Testis (tissue), 3 donors: ENCODE results near the gene P2RY11. TPM values are rescaled to one million over a fixed set of nuclear protein-coding genes. Genes with fewer than 3 reads are reported as not detected.

Experiments used
- DNase-seq: peaks from one replicate; pipeline ENCODE4 v3.0.0-alpha.2; 2019
- H3K27ac ChIP-seq, 2 donors: fragments of 200-600 bp; sonication (generic); one replicate each; pipeline ENCODE4 v1.5.1; 2019
- H3K27me3 ChIP-seq: fragments of 200-600 bp; sonication (generic); one replicate; pipeline ENCODE4 v1.5.1; 2019
- H3K36me3 ChIP-seq: fragments of 200-600 bp; sonication (generic); one replicate; pipeline ENCODE4 v1.5.1; 2017; ENCODE audit warnings: low read depth; ENCODE audit errors: missing control alignments
- H3K4me1 ChIP-seq: fragments of 200-600 bp; sonication (generic); one replicate; pipeline ENCODE4 v1.5.1; 2019
- H3K4me3 ChIP-seq, 2 donors: fragments of 200-600 bp; sonication (generic); one replicate each; pipeline ENCODE4 v1.5.1; 2017 to 2019
- H3K9me3 ChIP-seq: fragments of 200-600 bp; sonication (generic); one replicate; pipeline ENCODE4 v1.5.1; 2017
- CTCF ChIP-seq, 3 experiments: fragments of 450-650 bp in 2 of 3; fragments of 200-600 bp in 1 of 3; sonication (generic) in 1 of 3; IDR thresholded peaks; one replicate each; pipeline ENCODE4 v1.5.1; 2016 to 2019; ENCODE audit warnings: antibody characterized with exemption in 3 of 3, mild to moderate bottlenecking in 2 of 3, moderate library complexity in 1 of 3
- POLR2A ChIP-seq: fragments of 450-650 bp; IDR thresholded peaks from one replicate; pipeline ENCODE4 v1.6.1; 2017; ENCODE audit warnings: antibody characterized with exemption, mild to moderate bottlenecking, moderate library complexity
- WGBS, 2 donors: methylation state at CpG; one replicate each; pipeline ENCODE4 v1.1.5; 2018; 5-methylcytosine and 5-hydroxymethylcytosine counted together
- intact Hi-C: fragments of 100-400 bp; cut with DNase I; formaldehyde crosslinking; loops from one replicate; pipeline ENCODE4 v1.15.1; 2023; ENCODE audit warnings: low total_unique reads
- polyA plus RNA-seq: library from polyadenylated mRNA; stranded (reverse); fragments of 350-450 nt; fragmentation: Illumina TruSeq; extraction: RNeasy Lipid Tissue Mini Kit (QIAGEN cat#74804); gene quantifications from one replicate; pipeline ENCODE4 v1.2.3, GENCODE V29; 2014; ENCODE audit warnings: low read depth, low replicate concordance; ENCODE audit not compliant: insufficient read depth
- total RNA-seq, 2 donors: library from RNA; depleted of rRNA; stranded (reverse); fragments of >200 nt; gene quantifications; one replicate each; pipeline ENCODE4 v1.2.3, GENCODE V29; 2016

P2RY11 gene
- total and polyA plus RNA-seq, 3 donors from 2014 or later: 16.3 to 27.8 (median 25.0) TPM

GRCh38 chr19:10137751-10138682 is 26.5 kb downstream of the P2RY11 start:
- Histone ChIP-seq H3K4me3 (no peak overlapping the region), H3K4me1 (no peaks in the 10 kb centered on the region), H3K27me3 (no peaks in the 10 kb centered on the region), H3K36me3 (no peaks in the 10 kb centered on the region), H3K9me3 (no peaks in the 10 kb centered on the region), H3K27ac (no peak overlapping the region)
- intact Hi-C loops: no loop called here
- 85 to 91% methylated on average over 12 to 38 of the region's 38 CpGs for WGBS, 2 donors
- DNase-seq: no peak
- TF ChIP-seq CTCF (IDR thresholded peaks at IDR 0.05) (no peak), POLR2A (no peak)

- H3K9me3 ChIP-seq: no peaks in the 10 kb centered on the region
- no peak for TF ChIP-seq CTCF (IDR thresholded peaks at IDR 0.05)
- no peak for TF ChIP-seq POLR2A
- intact Hi-C loops: no loop called here
- no peak overlapping the region for H3K27ac ChIP-seq
- H3K36me3 ChIP-seq: no peaks in the 10 kb centered on the region
- H3K4me3 ChIP-seq: no peak overlapping the region
- no peaks in the 10 kb centered on the region for H3K27me3 ChIP-seq
- DNase-seq: no peak
- 86 to 91% methylated on average over 16 to 27 of the region's 27 CpGs for WGBS, 2 donors
- no peaks in the 10 kb centered on the region for H3K4me1 ChIP-seq
Observed at GRCh38 chr19:10138879-10139795, 27.6 kb downstream of the P2RY11 start.

DNA sequence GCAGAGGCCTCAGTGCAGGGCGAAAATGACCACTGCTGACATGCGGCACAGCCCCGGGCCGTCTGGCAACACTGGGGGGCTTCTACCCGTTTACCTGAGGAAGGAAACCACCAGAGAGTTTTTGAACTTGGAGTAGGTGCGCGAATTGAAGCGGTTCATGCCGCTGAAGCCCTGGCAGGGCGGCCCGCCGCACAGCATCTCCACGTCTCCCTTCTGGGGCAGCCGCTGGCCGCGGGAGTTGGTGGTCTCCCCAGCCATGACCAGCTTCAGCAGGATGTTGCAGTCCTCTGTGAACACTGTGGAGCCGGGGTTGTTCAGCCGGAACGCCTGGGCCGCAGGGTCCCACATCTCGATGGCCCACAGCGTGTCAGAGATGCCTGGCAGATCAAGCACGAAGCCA is 28.5 kb downstream of the P2RY11 start:
- Histone ChIP-seq H3K9me3 (no peaks in the 10 kb centered on the region), H3K27me3 (no peaks in the 10 kb centered on the region), H3K4me3 (no peak overlapping the region), H3K4me1 (no peaks in the 10 kb centered on the region), H3K36me3 (no peaks in the 10 kb centered on the region), H3K27ac (no peak overlapping the region)
- no peak for TF ChIP-seq POLR2A
- TF ChIP-seq CTCF (IDR thresholded peaks at IDR 0.05): no peak
- WGBS, 2 donors: 93 to 96% methylated on average over 13 to 23 of the region's 23 CpGs
- DNase-seq: no peak
- intact Hi-C loops: no loop called here

GRCh38 chr19:10141479-10141878 is 30.0 kb downstream of the P2RY11 start:
- Histone ChIP-seq H3K4me3 (no peak overlapping the region), H3K27ac (no peak overlapping the region), H3K27me3 (no peaks in the 10 kb centered on the region), H3K9me3 (no peaks in the 10 kb centered on the region), H3K36me3 (no peaks in the 10 kb centered on the region), H3K4me1 (no peaks in the 10 kb centered on the region)
- DNase-seq: no peak
- no peak for TF ChIP-seq POLR2A
- intact Hi-C loops: no loop called here
- 90 to 99% methylated on average over 13 of the region's 13 CpGs for WGBS, 2 donors

DNA sequence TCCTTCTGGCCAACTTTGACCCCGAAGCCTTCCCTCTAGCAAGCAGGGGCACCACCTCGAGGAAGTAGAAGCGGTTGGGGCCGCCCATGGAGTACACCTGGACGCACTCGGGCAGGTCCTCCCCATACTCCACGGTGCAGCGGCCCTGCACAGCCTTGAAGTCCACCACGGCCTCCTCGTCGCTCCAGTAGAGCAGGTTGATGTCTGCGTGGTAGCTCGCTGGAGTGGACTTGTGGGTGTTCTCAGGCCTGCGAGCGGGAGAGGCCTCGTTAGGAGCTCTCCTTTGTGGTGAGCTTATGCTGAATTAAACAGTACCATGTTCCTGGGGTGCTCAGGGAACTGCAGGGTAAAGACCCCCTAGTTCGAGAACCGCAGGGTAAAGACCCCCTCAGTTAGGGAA is 30.5 kb downstream of the P2RY11 start:
- no peaks in the 10 kb centered on the region for H3K9me3 ChIP-seq
- DNase-seq: no peak
- no peaks in the 10 kb centered on the region for H3K36me3 ChIP-seq
- TF ChIP-seq CTCF (IDR thresholded peaks at IDR 0.05) (no peak), POLR2A (no peak)
- no peaks in the 10 kb centered on the region for H3K27me3 ChIP-seq
- no peak overlapping the region for H3K27ac ChIP-seq
- 85 to 92% methylated on average over 4 to 18 of the region's 18 CpGs for WGBS, 2 donors
- intact Hi-C loops: no loop called here
- no peak overlapping the region for H3K4me3 ChIP-seq
- no peaks in the 10 kb centered on the region for H3K4me1 ChIP-seq
